Bronchial epithelial cell (primary cell): ENCODE measurements around the gene BEAN1. TPM values are rescaled to one million over a fixed set of nuclear protein-coding genes. Genes with fewer than 3 reads are reported as not detected.

Experiments
- DNase-seq: peaks from one replicate; pipeline ENCODE4 v3.0.0-alpha.2; 2010; ENCODE audit warnings: low read depth
- FAIRE-seq: peaks from 2 replicates; lab custom pipeline; 2011; peaks lifted over from hg19 to GRCh38; lab: Jason Lieb, UNC
- H3K27me3 ChIP-seq: 2 replicates; pipeline ENCODE4 v1.5.1; 2011; ENCODE audit warnings: low read length; ENCODE audit not compliant: control insufficient read depth, insufficient read depth
- H3K36me3 ChIP-seq: 2 replicates; pipeline ENCODE4 v1.5.1; 2011; ENCODE audit warnings: low read length; ENCODE audit not compliant: control insufficient read depth, insufficient read depth
- H3K4me3 ChIP-seq: 2 replicates; pipeline ENCODE4 v1.5.1; 2011; ENCODE audit warnings: mild to moderate bottlenecking, low read depth, low read length, control low read depth
- CTCF ChIP-seq: IDR thresholded peaks from 2 replicates; pipeline ENCODE4 v1.5.1; 2011; ENCODE audit warnings: mild to moderate bottlenecking, moderate library complexity, low read length, control low read depth, inconsistent platforms; ENCODE audit not compliant: insufficient read depth, severe bottlenecking
- total RNA-seq: library from RNA; depleted of rRNA; stranded (reverse); fragments of >200 nt; gene quantifications from 2 replicates; pipeline ENCODE4 v1.2.1, GENCODE V29; 2014

BEAN1 gene
- total RNA-seq, 1 donor from 2014 or later = not detected

GRCh38 chr16:66477028-66477515 lies 50.0 kb downstream of the BEAN1 start:
- no peak for DNase-seq
- no peak overlapping the region for H3K4me3 ChIP-seq
- no peaks in the 10 kb centered on the region for H3K36me3 ChIP-seq
- peaks cover 7% of the 10 kb centered on the region for H3K27me3 ChIP-seq
- no peak for TF ChIP-seq CTCF
- no peak for FAIRE-seq

- FAIRE-seq (no peak), DNase-seq (peak; percentile 44)
Measured at GRCh38 chr16:66478733-66479511, 51.8 kb downstream of the BEAN1 start.

GRCh38 chr16:66479661-66480264 lies 52.7 kb downstream of the BEAN1 start:
- peaks cover 7% of the 10 kb centered on the region for H3K27me3 ChIP-seq
- TF ChIP-seq CTCF = no peak
- no peak for DNase-seq
- no peak for FAIRE-seq
- no peak overlapping the region for H3K4me3 ChIP-seq
- H3K36me3 ChIP-seq = no peaks in the 10 kb centered on the region

More at GRCh38 chr16:66478733-66479511, 51.8 kb downstream of the BEAN1 start:
- Histone ChIP-seq H3K27me3 (peaks cover 7% of the 10 kb centered on the region), H3K4me3 (no peak overlapping the region), H3K36me3 (no peaks in the 10 kb centered on the region)
- TF ChIP-seq CTCF = peak; percentile 96

- Histone ChIP-seq H3K4me3 (no peak overlapping the region), H3K27me3 (peaks cover 5% of the 10 kb centered on the region), H3K36me3 (no peaks in the 10 kb centered on the region)
- TF ChIP-seq CTCF = no peak
- FAIRE-seq = no peak
- peak; percentile 72 for DNase-seq
Measured at GRCh38 chr16:66480265-66481080, 53.4 kb downstream of the BEAN1 start.

- TF ChIP-seq CTCF = no peak
- no peak for FAIRE-seq
- no peaks in the 10 kb centered on the region for H3K36me3 ChIP-seq
- H3K27me3 ChIP-seq = peaks cover 5% of the 10 kb centered on the region
- H3K4me3 ChIP-seq = no peak overlapping the region
- no peak for DNase-seq
Measured at GRCh38 chr16:66481081-66481942, 54.2 kb downstream of the BEAN1 start.
